ENCODE results near the gene SOD1.

SOD1 gene

GRCh38 chr21:31682620-31683019 is 23.1 kb downstream of the SOD1 start:
- DNase-seq (ENCODE audit: low spot score), result no peak

DNA sequence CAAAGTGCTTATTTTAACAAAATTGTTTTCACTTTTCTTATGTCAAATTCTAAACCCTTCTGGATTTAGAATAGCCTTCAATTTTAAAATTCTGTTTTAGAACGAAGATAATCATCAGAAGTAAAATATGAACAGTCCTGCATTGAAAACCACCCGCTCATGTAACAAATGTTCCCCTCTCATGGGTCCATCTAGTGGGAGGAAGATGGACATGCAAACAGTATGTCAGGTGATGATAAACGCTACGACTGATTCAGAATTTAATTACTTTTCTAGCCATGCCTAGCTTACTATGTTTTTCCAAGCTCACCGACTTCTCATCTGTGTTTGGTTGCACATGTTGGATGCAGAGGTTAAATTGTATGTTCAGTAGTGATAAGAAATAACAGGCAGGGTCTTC is 23.5 kb downstream of the SOD1 start:
- DNase-seq (ENCODE audit: low spot score), result no peak

- DNase-seq (ENCODE audit: low spot score), result no peak
These were observed 25.4 kb downstream of the SOD1 start for GRCh38 chr21:31684918-31685317.

GRCh38 chr21:31686272-31686915 is 26.9 kb downstream of the SOD1 start:
- DNase-seq (ENCODE audit: low spot score), result no peak

GRCh38 chr21:31687108-31687507 is 27.6 kb downstream of the SOD1 start:
- DNase-seq (ENCODE audit: low spot score), result no peak

DNA sequence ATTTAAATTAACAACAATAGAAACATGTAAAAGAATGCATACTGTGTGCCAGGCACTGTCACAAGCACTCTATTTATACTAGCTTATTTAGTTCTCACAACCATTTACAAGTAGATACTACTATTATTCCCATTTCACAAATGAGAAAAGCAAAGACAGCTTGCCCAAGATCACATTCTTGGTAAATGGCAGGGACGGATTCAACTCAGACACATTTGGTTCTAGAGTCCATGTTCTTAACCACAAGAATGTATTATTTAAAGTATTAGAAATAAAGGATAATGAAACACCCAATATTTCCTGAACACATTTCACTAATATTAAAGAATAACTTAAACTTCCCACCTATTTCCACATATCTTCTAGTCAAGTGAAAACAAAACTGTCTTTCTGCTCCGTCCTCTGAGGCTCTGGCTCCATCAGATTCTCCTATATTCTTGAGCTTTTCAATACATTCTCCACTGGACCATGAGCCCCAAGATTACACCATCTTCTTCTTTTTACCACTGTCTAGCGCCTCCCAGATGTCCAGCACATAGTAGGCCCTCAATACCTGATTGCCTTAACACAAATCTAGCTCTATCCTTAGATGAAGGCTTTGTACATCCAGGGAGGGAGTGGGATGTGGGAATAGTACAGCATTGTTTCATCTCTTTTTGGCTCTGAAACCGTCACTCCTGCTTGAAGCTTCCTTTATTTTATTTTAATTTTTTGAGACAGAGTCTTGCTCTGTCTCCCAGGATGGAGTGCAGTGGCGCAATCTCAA is 29.3 kb downstream of the SOD1 start:
- no peak for DNase-seq (ENCODE audit: low spot score)

DNA sequence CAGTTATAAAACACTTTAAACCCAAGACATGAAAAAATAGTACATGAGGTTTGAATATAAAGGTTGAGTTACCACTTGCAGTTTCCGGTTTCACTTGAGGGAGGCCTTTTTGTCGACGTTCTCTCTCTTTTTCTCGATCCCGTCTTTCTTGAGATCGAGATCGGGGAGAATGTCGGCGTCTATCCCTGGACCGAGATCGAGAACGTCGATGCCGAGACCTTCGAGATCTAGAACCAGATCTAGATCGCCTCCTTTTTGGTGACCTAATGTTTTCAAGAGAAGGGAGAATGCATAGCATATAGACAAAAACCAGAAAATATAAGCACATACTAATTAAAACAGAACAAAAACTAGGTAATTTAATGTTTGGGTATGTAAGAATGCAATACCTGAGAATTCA is 33.7 kb downstream of the SOD1 start:
- DNase-seq (ENCODE audit: low spot score), result no peak

GRCh38 chr21:31696424-31696823 is 36.9 kb downstream of the SOD1 start:
- DNase-seq (ENCODE audit: low spot score), result no peak

- no peak for DNase-seq (ENCODE audit: low spot score)
These were observed 39.0 kb downstream of the SOD1 start for GRCh38 chr21:31698461-31698860.

- DNase-seq (ENCODE audit: low spot score), result no peak
These were observed 40.5 kb downstream of the SOD1 start for GRCh38 chr21:31700040-31700439.

GRCh38 chr21:31706562-31706961 is 47.1 kb downstream of the SOD1 start:
- DNase-seq (ENCODE audit: low spot score), result no peak

- DNase-seq (ENCODE audit: low spot score), result no peak
These were observed 48.0 kb downstream of the SOD1 start for GRCh38 chr21:31707499-31707898.

DNA sequence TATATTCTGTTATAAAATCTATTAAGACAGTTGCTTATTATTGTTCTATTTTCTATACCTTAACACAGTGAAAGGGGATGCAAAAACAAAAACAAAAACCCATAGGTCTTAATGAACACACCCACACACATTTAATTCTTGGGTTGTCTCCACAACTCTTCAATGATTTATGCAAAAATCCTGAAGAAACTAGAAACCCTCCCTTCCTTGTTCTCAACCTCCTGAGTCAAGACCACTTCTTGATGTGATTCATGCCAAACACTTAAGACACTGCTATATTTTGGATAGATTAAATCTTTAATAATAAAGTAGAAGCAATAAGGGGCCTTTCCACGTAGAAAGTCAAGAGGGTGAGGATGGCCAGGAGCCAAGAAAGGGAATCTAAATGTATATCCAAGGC is 49.0 kb downstream of the SOD1 start:
- no peak for DNase-seq (ENCODE audit: low spot score)

GRCh38 chr21:31710586-31710985 is 51.1 kb downstream of the SOD1 start:
- no peak for DNase-seq (ENCODE audit: low spot score)

DNA sequence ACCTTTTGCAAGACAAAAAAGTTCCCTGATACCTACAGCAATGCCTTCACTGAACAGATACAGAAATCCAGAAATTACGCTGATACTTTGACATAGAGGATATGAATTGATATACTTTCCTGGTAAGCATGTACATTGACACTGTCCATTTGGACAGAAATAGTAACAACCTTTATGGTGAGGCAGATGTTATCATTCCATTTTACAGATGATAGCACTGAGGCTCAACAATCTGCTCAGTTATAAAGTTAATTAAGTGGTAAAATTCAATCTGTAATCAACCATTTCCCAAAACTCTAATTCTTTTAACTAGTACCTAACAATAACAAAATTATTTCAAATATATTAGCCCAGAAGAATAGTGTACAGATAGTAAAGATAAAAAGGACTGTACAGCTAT is 51.8 kb downstream of the SOD1 start:
- DNase-seq (ENCODE audit: low spot score), result no peak

- no peak for DNase-seq (ENCODE audit: low spot score)
These were observed 52.3 kb downstream of the SOD1 start for GRCh38 chr21:31711745-31712285.

DNA sequence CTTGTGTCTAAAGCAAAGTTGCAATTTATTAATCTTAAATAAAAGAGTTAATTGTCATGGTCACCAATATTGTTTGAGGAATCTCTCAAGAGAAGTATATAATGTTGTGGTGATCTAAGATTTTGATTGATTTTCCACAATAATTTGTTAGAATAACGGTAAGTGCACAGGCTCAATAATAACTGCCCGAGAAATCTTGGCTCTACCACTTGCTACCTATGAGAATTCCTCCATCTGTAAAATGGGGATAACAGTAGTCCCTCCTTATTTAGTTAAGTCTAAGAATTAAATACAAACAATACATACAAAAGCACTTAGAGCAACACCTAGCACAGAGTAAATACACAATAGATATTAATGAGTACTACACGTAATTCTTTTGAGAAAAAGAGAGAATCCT is 53.6 kb downstream of the SOD1 start:
- DNase-seq (ENCODE audit: low spot score), result no peak

DNA sequence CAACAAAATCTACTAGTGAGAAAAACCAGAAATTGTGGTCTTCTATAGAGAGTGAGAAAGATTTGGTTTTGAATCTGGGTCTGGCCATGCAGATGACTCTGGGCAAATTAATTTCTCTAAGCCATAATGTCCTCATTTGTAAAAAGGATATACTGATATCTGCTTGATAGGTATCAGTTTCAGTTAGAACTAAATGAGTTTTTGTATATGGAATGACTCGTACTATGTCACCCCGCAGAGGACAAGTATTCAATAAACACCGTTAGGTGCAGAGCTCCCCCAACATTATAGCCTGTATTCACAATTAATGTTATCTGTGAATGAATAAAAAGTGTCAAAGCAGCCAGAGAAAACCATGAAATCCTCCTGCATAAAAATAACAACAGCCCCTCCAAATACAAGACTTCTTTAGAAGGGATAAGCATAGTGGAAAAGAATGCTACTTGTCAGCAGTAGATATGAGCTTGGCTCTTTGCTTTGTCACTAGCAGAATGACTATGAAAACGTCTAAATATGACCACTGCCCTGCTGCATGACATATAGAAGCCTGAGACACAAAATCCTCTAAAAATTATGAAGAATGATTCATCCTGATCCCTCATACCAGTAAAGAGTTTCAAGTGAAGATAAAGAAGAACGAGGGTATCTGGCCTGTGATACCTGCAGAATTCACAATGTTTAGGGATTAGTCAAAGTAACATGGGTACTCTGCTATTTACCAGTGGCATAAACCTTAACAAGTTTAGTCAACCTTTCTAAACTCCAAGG is 54.7 kb downstream of the SOD1 start:
- no peak for DNase-seq (ENCODE audit: low spot score)

GRCh38 chr21:31714741-31715365 is 55.4 kb downstream of the SOD1 start:
- DNase-seq (ENCODE audit: low spot score), result no peak

GRCh38 chr21:31716106-31716505 is 56.6 kb downstream of the SOD1 start:
- DNase-seq (ENCODE audit: low spot score), result no peak
